Ishikawa (cell line): ENCODE measurements around the gene UBE3D.

Source experiments
- CEBPB ChIP-seq: IDR thresholded peaks from 2 replicates; pipeline ENCODE4 v1.6.1; 2012
- EP300 ChIP-seq: IDR thresholded peaks from 2 replicates; pipeline ENCODE4 v1.6.1; 2012; ENCODE audit warnings: borderline replicate concordance
- RAD21 ChIP-seq: IDR thresholded peaks from 2 replicates; pipeline ENCODE4 v1.6.1; 2012; ENCODE audit warnings: low read depth
- REST ChIP-seq: IDR thresholded peaks from 2 replicates; pipeline ENCODE4 v1.6.1; 2012; ENCODE audit warnings: low read depth, mild to moderate bottlenecking
- TAF1 ChIP-seq: IDR thresholded peaks from 2 replicates; pipeline ENCODE4 v1.6.1; 2012; ENCODE audit warnings: low read depth, mild to moderate bottlenecking
- YY1 ChIP-seq: IDR thresholded peaks from 2 replicates; pipeline ENCODE4 v1.6.1; 2012; ENCODE audit warnings: low read depth
- ZBTB7A ChIP-seq: IDR thresholded peaks from 2 replicates; pipeline ENCODE4 v1.6.1; 2012; ENCODE audit warnings: low read depth

GRCh38 chr6:83069633-83070032 lies 4.0 kb upstream of the UBE3D start:
- no peak for TF ChIP-seq EP300
- no peak for TF ChIP-seq TAF1
- no peak for TF ChIP-seq CEBPB
- TF ChIP-seq YY1: no peak
- no peak for TF ChIP-seq REST
- TF ChIP-seq RAD21: no peak
- no peak for TF ChIP-seq ZBTB7A
